ENCODE data around the gene TMEM143. TPM values are rescaled to one million over a fixed set of nuclear protein-coding genes. Genes with fewer than 3 reads are reported as not detected.

TMEM143 gene
- total RNA-seq, 2 experiments from 2014 or later = 9.4 to 11.0 TPM

- TF ChIP-seq CTCF (IDR thresholded peaks at IDR 0.05) = no peak
- no peaks in the 10 kb centered on the region for H3K36me3 Mint-ChIP-seq (ENCODE audit: low read depth)
- no peaks in the 10 kb centered on the region for H3K9me3 Mint-ChIP-seq
- ATAC-seq (ENCODE audit: poor library complexity) (peak; percentile 58), DNase-seq (peak in 6 of 14 experiments; percentile 38 to 80 (median 64))
- H3K36me3 ChIP-seq (ENCODE audit: insufficient read depth, low read length) = no peaks in the 10 kb centered on the region
- H3K4me1 ChIP-seq (ENCODE audit: insufficient read depth, low read length) = peaks cover 18% of the 10 kb centered on the region
- CTCF ChIA-PET = no interaction called here
- peaks cover 11% of the 10 kb centered on the region for H3K27me3 Mint-ChIP-seq
- H3K4me1 Mint-ChIP-seq (ENCODE audit: low read depth) = peaks cover 11% of the 10 kb centered on the region
- no peak overlapping the region for H3K27ac ChIP-seq (ENCODE audit: low read depth in 1 of 2, low read length in 2 of 2)
- H3K9me3 ChIP-seq (ENCODE audit: control insufficient read depth in 1 of 2, insufficient read depth in 1 of 2, low read length in 2 of 2) = peaks cover 0 to 6% of the 10 kb centered on the region in 2 experiments
- no peak overlapping the region for H3K4me3 ChIP-seq (ENCODE audit: low read length)
- intact Hi-C loops (cut with DNase I, micrococcal nuclease) = no loop called here
- H3K4me3 Mint-ChIP-seq = no peak overlapping the region
- no peak overlapping the region for H3K27ac Mint-ChIP-seq
- POLR2A ChIA-PET = interaction anchor here (1.1 to 1.6 kb wide), 2 partner anchors 10 to 40 kb away, joined by 4 to 5 read pairs; partner anchors contain the start of genes GRIN2D, SYNGR4 and TMEM143
- no peaks in the 10 kb centered on the region for H3K27me3 ChIP-seq (ENCODE audit: control insufficient read depth in 1 of 2, insufficient read depth in 2 of 2, low read length in 2 of 2)
These were observed 39.9 kb upstream of the TMEM143 start for GRCh38 chr19:48403606-48404005.

- no peak overlapping the region for H3K4me3 Mint-ChIP-seq
- H3K36me3 Mint-ChIP-seq (ENCODE audit: low read depth) = no peaks in the 10 kb centered on the region
- no peak for TF ChIP-seq CTCF (IDR thresholded peaks at IDR 0.05)
- H3K27me3 Mint-ChIP-seq = peaks cover 11% of the 10 kb centered on the region
- H3K9me3 Mint-ChIP-seq = no peaks in the 10 kb centered on the region
- H3K36me3 ChIP-seq (ENCODE audit: insufficient read depth, low read length) = no peaks in the 10 kb centered on the region
- intact Hi-C loops (cut with DNase I, micrococcal nuclease) = no loop called here
- H3K4me3 ChIP-seq (ENCODE audit: low read length) = no peak overlapping the region
- peaks cover 4 to 11% of the 10 kb centered on the region in 2 experiments for H3K27me3 ChIP-seq (ENCODE audit: control insufficient read depth in 1 of 2, insufficient read depth in 2 of 2, low read length in 2 of 2)
- DNase-seq = no peak
- no peak for ATAC-seq (ENCODE audit: poor library complexity)
- H3K27ac Mint-ChIP-seq = no peak overlapping the region
- H3K4me1 Mint-ChIP-seq (ENCODE audit: low read depth) = peaks cover 23% of the 10 kb centered on the region
- peaks cover 37% of the 10 kb centered on the region for H3K4me1 ChIP-seq (ENCODE audit: insufficient read depth, low read length)
- no peak overlapping the region for H3K27ac ChIP-seq (ENCODE audit: low read depth in 1 of 2, low read length in 2 of 2)
- CTCF ChIA-PET = interaction anchor here (1.1 to 3.7 kb wide), 2 partner anchors 10 to 13 kb away, joined by 3 to 22 read pairs; partner anchors contain the start of gene KDELR1
- POLR2A ChIA-PET = interaction anchor here (0.6 to 1.4 kb wide), 2 partner anchors 10 to 70 kb away, joined by 3 read pairs; partner anchors contain the start of gene KDELR1
- peaks cover 0 to 12% of the 10 kb centered on the region in 2 experiments for H3K9me3 ChIP-seq (ENCODE audit: control insufficient read depth in 1 of 2, insufficient read depth in 1 of 2, low read length in 2 of 2)
These were observed 37.5 kb upstream of the TMEM143 start for GRCh38 chr19:48401287-48401686.

GRCh38 chr19:48400018-48400742 is 36.4 kb upstream of the TMEM143 start:
- H3K27ac Mint-ChIP-seq = peak overlapping the region; percentile 31
- DNase-seq = peak in 4 of 14 experiments; percentile 35 to 72 (median 50)
- TF ChIP-seq CTCF (IDR thresholded peaks at IDR 0.05) = no peak
- no peaks in the 10 kb centered on the region for H3K9me3 Mint-ChIP-seq
- Histone ChIP-seq H3K4me1 (ENCODE audit: insufficient read depth, low read length) (peaks cover 48% of the 10 kb centered on the region), H3K27me3 (ENCODE audit: control insufficient read depth in 1 of 2, insufficient read depth in 2 of 2, low read length in 2 of 2) (peaks cover 16 to 22% of the 10 kb centered on the region in 2 experiments), H3K4me3 (ENCODE audit: low read length) (no peak overlapping the region), H3K9me3 (ENCODE audit: control insufficient read depth in 1 of 2, insufficient read depth in 1 of 2, low read length in 2 of 2) (peaks cover 0 to 14% of the 10 kb centered on the region in 2 experiments), H3K27ac (ENCODE audit: low read depth in 1 of 2, low read length in 2 of 2) (no peak overlapping the region), H3K36me3 (ENCODE audit: insufficient read depth, low read length) (no peaks in the 10 kb centered on the region)
- peak overlapping the region; percentile 21 for H3K4me3 Mint-ChIP-seq
- H3K27me3 Mint-ChIP-seq = peaks cover 20% of the 10 kb centered on the region
- H3K4me1 Mint-ChIP-seq (ENCODE audit: low read depth) = peaks cover 33% of the 10 kb centered on the region
- ATAC-seq (ENCODE audit: poor library complexity) = peak; percentile 11
- intact Hi-C loops (cut with DNase I, micrococcal nuclease) = no loop called here
- POLR2A ChIA-PET = interaction anchor here (1.0 to 1.5 kb wide), 3 partner anchors 9 to 36 kb away, joined by 3 read pairs; partner anchors contain the start of genes KDELR1, SYNGR4 and TMEM143
- H3K36me3 Mint-ChIP-seq (ENCODE audit: low read depth) = no peaks in the 10 kb centered on the region
- CTCF ChIA-PET = interaction anchor here (1.6 to 3.7 kb wide), 2 partner anchors 9 to 339 kb away, joined by 3 to 22 read pairs; partner anchors contain the start of gene KDELR1
